HEK293 (cell line): ENCODE data around the gene TEDC2.

ENCODE experiments used
- CTCF ChIA-PET: fragments of 350-600 bp; formaldehyde crosslinking; extraction: SDS; loops from one replicate; lab custom pipeline; 2021; ENCODE audit warnings: antibody characterized with exemption; lab: Yijun Ruan, JAX
- POLR2A ChIA-PET: fragments of 300-600 bp; formaldehyde crosslinking; extraction: SDS; loops from one replicate; lab custom pipeline; 2020; ENCODE audit warnings: antibody characterized with exemption, inconsistent platforms; lab: Yijun Ruan, JAX
- H3K27ac ChIP-seq: fragments of 200-500 bp; sonication (Bioruptor generic); 2 replicates; pipeline ENCODE4 v1.5.1; 2014; ENCODE audit warnings: low read depth, low read length, control low read depth, inconsistent platforms; ENCODE audit errors: extremely low read depth
- H3K36me3 ChIP-seq, 2 experiments: fragments of 200-500 bp in 1 of 2; sonication (Bioruptor generic) in 1 of 2; 1 replicate in 1 of 2; 2 replicates in 1 of 2; pipeline ENCODE4 v1.5.1; 2014 to 2017; ENCODE audit warnings: inconsistent platforms in 2 of 2, low read length in 2 of 2; ENCODE audit not compliant: control insufficient read depth in 2 of 2, insufficient read depth in 1 of 2
- H3K4me1 ChIP-seq: fragments of 200-500 bp; sonication (Bioruptor generic); 2 replicates; pipeline ENCODE4 v1.5.1; 2014; ENCODE audit warnings: mild to moderate bottlenecking, low read length, inconsistent platforms; ENCODE audit not compliant: control insufficient read depth, insufficient read depth
- H3K4me3 ChIP-seq: 2 replicates; pipeline ENCODE4 v1.5.1; 2011; ENCODE audit warnings: low read depth, mild to moderate bottlenecking, control low read depth, low read length, moderate library complexity
- H3K9me3 ChIP-seq: fragments of 200-500 bp; sonication (Bioruptor generic); 2 replicates; pipeline ENCODE4 v1.5.1; 2014; ENCODE audit warnings: low read depth, low read length, inconsistent platforms; ENCODE audit not compliant: control insufficient read depth, insufficient read depth
- AEBP2 ChIP-seq: fragments of 450-650 bp; formaldehyde crosslinking; IDR thresholded peaks from 2 replicates; pipeline ENCODE4 v1.5.1; 2016; ENCODE audit warnings: missing biosample characterization, missing genetic modification characterization, borderline replicate concordance
- BCL11B ChIP-seq: fragments of 450-650 bp; formaldehyde crosslinking; IDR thresholded peaks from 2 replicates; pipeline ENCODE4 v1.5.1; 2016; ENCODE audit warnings: low read depth, missing biosample characterization, missing genetic modification characterization
- GLI4 ChIP-seq: fragments of 450-650 bp; formaldehyde crosslinking; IDR thresholded peaks from 2 replicates; pipeline ENCODE4 v1.5.1; 2016; ENCODE audit warnings: missing biosample characterization, missing genetic modification characterization
- HOXD13 ChIP-seq: sonication (generic); formaldehyde crosslinking; IDR thresholded peaks from 2 replicates; pipeline ENCODE4 v1.8.0; 2022; ENCODE audit warnings: missing genetic modification reagents, borderline replicate concordance
- OVOL3 ChIP-seq: fragments of 450-650 bp; formaldehyde crosslinking; IDR thresholded peaks from 2 replicates; pipeline ENCODE4 v1.5.1; 2016; ENCODE audit warnings: missing biosample characterization, missing genetic modification characterization
- PRDM1 ChIP-seq: fragments of 450-650 bp; formaldehyde crosslinking; IDR thresholded peaks from 2 replicates; pipeline ENCODE4; 2016; ENCODE audit warnings: missing biosample characterization, missing genetic modification characterization
- TSHZ1 ChIP-seq: fragments of 450-650 bp; formaldehyde crosslinking; IDR thresholded peaks from 2 replicates; pipeline ENCODE4 v1.5.1; 2016; ENCODE audit warnings: missing biosample characterization, missing genetic modification characterization, borderline replicate concordance
- ZBTB17 ChIP-seq: fragments of 450-650 bp; formaldehyde crosslinking; IDR thresholded peaks from 2 replicates; pipeline ENCODE4 v1.5.1; 2016; ENCODE audit warnings: missing biosample characterization, missing genetic modification characterization
- ZNF112 ChIP-seq: fragments of 450-650 bp; formaldehyde crosslinking; IDR thresholded peaks from 2 replicates; pipeline ENCODE4 v1.5.0; 2017; ENCODE audit warnings: missing biosample characterization, missing genetic modification characterization
- ZNF202 ChIP-seq: fragments of 450-650 bp; formaldehyde crosslinking; IDR thresholded peaks from 2 replicates; pipeline ENCODE4 v1.5.1; 2016; ENCODE audit warnings: missing biosample characterization, missing genetic modification characterization, borderline replicate concordance
- ZNF416 ChIP-seq: fragments of 450-650 bp; formaldehyde crosslinking; IDR thresholded peaks from 2 replicates; pipeline ENCODE4 v1.5.1; 2016; ENCODE audit warnings: missing biosample characterization, missing genetic modification characterization
- ZNF449 ChIP-seq: fragments of 450-650 bp; formaldehyde crosslinking; IDR thresholded peaks from 2 replicates; pipeline ENCODE4 v1.5.1; 2017; ENCODE audit warnings: missing biosample characterization, mild to moderate bottlenecking, missing genetic modification characterization, moderate library complexity
- ZNF521 ChIP-seq: fragments of 450-650 bp; formaldehyde crosslinking; IDR thresholded peaks from 2 replicates; pipeline ENCODE4 v1.5.1; 2017; ENCODE audit warnings: missing biosample characterization, mild to moderate bottlenecking, missing genetic modification characterization
- ZNF792 ChIP-seq: fragments of 450-650 bp; formaldehyde crosslinking; IDR thresholded peaks from 2 replicates; pipeline ENCODE4 v1.5.1; 2016; ENCODE audit warnings: missing biosample characterization, missing genetic modification characterization
- ZSCAN16 ChIP-seq: fragments of 450-650 bp; formaldehyde crosslinking; IDR thresholded peaks from 2 replicates; pipeline ENCODE4 v1.5.1; 2016; ENCODE audit warnings: missing biosample characterization, missing genetic modification characterization
- ZSCAN18 ChIP-seq: fragments of 450-650 bp; formaldehyde crosslinking; IDR thresholded peaks from 2 replicates; pipeline ENCODE4 v1.5.1; 2016; ENCODE audit warnings: missing biosample characterization, missing genetic modification characterization

TEDC2 gene

GRCh38 chr16:2493605-2494004, 33.7 kb downstream of the TEDC2 start:
- no peak overlapping the region for H3K27ac ChIP-seq
- no peaks in the 10 kb centered on the region for H3K4me1 ChIP-seq
- ChIA-PET POLR2A (interaction anchor here (0.6 kb wide), 1 partner anchor 190 kb away, joined by 3 read pairs; no protein-coding TSS in a partner anchor), CTCF (interaction anchor here (0.6 to 1.2 kb wide), 2 partner anchors 8 to 33 kb away, joined by 3 read pairs; no protein-coding TSS in a partner anchor)
- no peak overlapping the region for H3K4me3 ChIP-seq
- H3K36me3 ChIP-seq, result peaks cover 0 to 34% of the 10 kb centered on the region in 2 experiments; a peak in 2 of 3 replicates
- H3K9me3 ChIP-seq, result no peaks in the 10 kb centered on the region
- TF ChIP-seq ZNF416 (tag by site-specific recombination) (no peak), ZNF202 (tag by site-specific recombination) (no peak), ZBTB17 (tag by site-specific recombination) (no peak), ZNF792 (tag by site-specific recombination) (no peak)

- H3K4me3 ChIP-seq, result no peak overlapping the region
- TF ChIP-seq TSHZ1, result no peak
- H3K36me3 ChIP-seq, result peaks cover 0 to 41% of the 10 kb centered on the region in 2 experiments; a peak in 2 of 3 replicates
- H3K9me3 ChIP-seq, result no peaks in the 10 kb centered on the region
- no peak overlapping the region for H3K27ac ChIP-seq
- ChIA-PET POLR2A (interaction anchor here (0.8 kb wide), 1 partner anchor 243 kb away, joined by 3 read pairs; no protein-coding TSS in a partner anchor), CTCF (interaction anchor here (0.7 kb wide), 1 partner anchor 65 kb away, joined by 3 read pairs; no protein-coding TSS in a partner anchor)
- no peaks in the 10 kb centered on the region for H3K4me1 ChIP-seq
These were observed 34.7 kb downstream of the TEDC2 start for GRCh38 chr16:2494616-2495015.

GRCh38 chr16:2495041-2495440, 35.1 kb downstream of the TEDC2 start:
- TF ChIP-seq ZSCAN18 (tag by site-specific recombination), result no peak
- POLR2A ChIA-PET, result interaction anchor here (0.8 kb wide), 1 partner anchor 243 kb away, joined by 3 read pairs; no protein-coding TSS in a partner anchor
- H3K4me3 ChIP-seq, result no peak overlapping the region
- H3K4me1 ChIP-seq, result no peaks in the 10 kb centered on the region
- CTCF ChIA-PET, result interaction anchor here (0.7 kb wide), 1 partner anchor 65 kb away, joined by 3 read pairs; no protein-coding TSS in a partner anchor
- H3K27ac ChIP-seq, result no peak overlapping the region
- no peaks in the 10 kb centered on the region for H3K9me3 ChIP-seq
- H3K36me3 ChIP-seq, result peaks cover 0 to 41% of the 10 kb centered on the region in 2 experiments; a peak in 2 of 3 replicates

GRCh38 chr16:2496223-2497115, 36.6 kb downstream of the TEDC2 start:
- no peaks in the 10 kb centered on the region for H3K4me1 ChIP-seq
- no peak overlapping the region for H3K27ac ChIP-seq
- CTCF ChIA-PET, result no interaction called here
- no peaks in the 10 kb centered on the region for H3K9me3 ChIP-seq
- H3K36me3 ChIP-seq, result peaks cover 0 to 39% of the 10 kb centered on the region in 2 experiments; a peak in 2 of 3 replicates
- no peak overlapping the region for H3K4me3 ChIP-seq
- TF ChIP-seq BCL11B (no peak), ZNF112 (tag by site-specific recombination) (no peak), ZSCAN16 (tag by site-specific recombination) (no peak), ZNF449 (tag by site-specific recombination) (no peak), GLI4 (tag by site-specific recombination) (no peak), PRDM1 (no peak), HOXD13 (CRISPR knock-in tag) (no peak), AEBP2 (no peak), OVOL3 (tag by site-specific recombination) (no peak), ZNF521 (tag by site-specific recombination) (no peak)
- POLR2A ChIA-PET, result interaction anchor here (0.6 kb wide), 2 partner anchors 22 to 271 kb away, joined by 3 read pairs; no protein-coding TSS in a partner anchor
